HL-60/S4 (cell line): Measurements from ENCODE around the gene SNED1.

ENCODE experiments used
- in situ Hi-C: fragments of 300-500 bp; cut with MboI; formaldehyde crosslinking; loops from 2 replicates; pipeline ENCODE4 v1.14.3; 2022; ENCODE audit warnings: low sequenced_read_pairs

Gene SNED1

GRCh38 chr2:241020629-241021190, 22.3 kb downstream of the SNED1 start:
- in situ Hi-C loops = no loop called here

GRCh38 chr2:241025639-241026038, 27.2 kb downstream of the SNED1 start:
- in situ Hi-C loops = no loop called here

GRCh38 chr2:241029599-241030332, 31.3 kb downstream of the SNED1 start:
- in situ Hi-C loops = no loop called here

GRCh38 chr2:241030333-241030680, 31.9 kb downstream of the SNED1 start:
- in situ Hi-C loops = no loop called here

- in situ Hi-C loops = no loop called here
Observed at GRCh38 chr2:241030883-241031282, 32.5 kb downstream of the SNED1 start.

GRCh38 chr2:241031436-241032165, 33.2 kb downstream of the SNED1 start:
- in situ Hi-C loops = no loop called here

GRCh38 chr2:241033336-241033987, 35.0 kb downstream of the SNED1 start:
- in situ Hi-C loops = no loop called here

GRCh38 chr2:241033994-241034393, 35.6 kb downstream of the SNED1 start:
- in situ Hi-C loops = no loop called here

GRCh38 chr2:241034490-241035141, 36.2 kb downstream of the SNED1 start:
- in situ Hi-C loops = no loop called here

- in situ Hi-C loops = no loop called here
Observed at GRCh38 chr2:241035142-241035817, 36.9 kb downstream of the SNED1 start.

GRCh38 chr2:241035818-241036396, 37.5 kb downstream of the SNED1 start:
- in situ Hi-C loops = no loop called here

GRCh38 chr2:241036397-241036963, 38.1 kb downstream of the SNED1 start:
- in situ Hi-C loops = no loop called here

- in situ Hi-C loops = no loop called here
Observed at GRCh38 chr2:241036964-241037421, 38.6 kb downstream of the SNED1 start.

- in situ Hi-C loops = no loop called here
Observed at GRCh38 chr2:241037498-241037897, 39.1 kb downstream of the SNED1 start.

- in situ Hi-C loops = no loop called here
Observed at GRCh38 chr2:241038374-241039180, 40.2 kb downstream of the SNED1 start.

- in situ Hi-C loops = no loop called here
Observed at GRCh38 chr2:241039416-241039815, 41.0 kb downstream of the SNED1 start.

GRCh38 chr2:241040081-241040803, 41.8 kb downstream of the SNED1 start:
- in situ Hi-C loops = no loop called here

GRCh38 chr2:241041589-241042158, 43.3 kb downstream of the SNED1 start:
- in situ Hi-C loops = no loop called here
